Sigmoid colon (tissue), 7 donors: ENCODE measurements around the gene SPTBN1. TPM values are rescaled to one million over a fixed set of nuclear protein-coding genes. Genes with fewer than 3 reads are reported as not detected.

Experiments
- DNase-seq: peaks from one replicate; pipeline ENCODE4 v3.0.0-alpha.2; 2019
- H3K27ac ChIP-seq, 4 donors: fragments of 200-600 bp; sonication (generic); one replicate each; pipeline ENCODE4 v1.5.1; 2016 to 2019; ENCODE audit warnings: mild to moderate bottlenecking in 1 of 4
- H3K27me3 ChIP-seq, 3 donors: fragments of 200-600 bp; sonication (generic); one replicate each; pipeline ENCODE4 v1.5.1; 2019; ENCODE audit warnings: mild to moderate bottlenecking in 1 of 3
- H3K36me3 ChIP-seq, 4 donors: fragments of 200-600 bp; sonication (generic); one replicate each; pipeline ENCODE4 v1.5.1; 2016 to 2019
- H3K4me1 ChIP-seq, 4 donors: fragments of 200-600 bp; sonication (generic); one replicate each; pipeline ENCODE4 v1.5.1; 2017 to 2019
- H3K4me3 ChIP-seq, 4 donors: fragments of 200-600 bp; sonication (generic); one replicate each; pipeline ENCODE4 v1.5.1; 2017 to 2019; ENCODE audit warnings: mild to moderate bottlenecking in 2 of 4, moderate library complexity in 1 of 4
- H3K9me3 ChIP-seq, 4 donors: fragments of 200-600 bp in 3 of 4; sonication (generic) in 3 of 4; one replicate each; pipeline versions ENCODE4 v1.5.1 to v1.6.1; 2013 to 2019
- CTCF ChIP-seq, 4 experiments: fragments of 450-650 bp in 3 of 4; fragments of 200-600 bp in 1 of 4; IDR thresholded peaks; one replicate each; pipeline ENCODE4 v1.5.1; 2016 to 2019; ENCODE audit warnings: antibody characterized with exemption in 4 of 4, mild to moderate bottlenecking in 3 of 4, moderate library complexity in 2 of 4
- EP300 ChIP-seq, 4 donors: sonication (generic); formaldehyde crosslinking; IDR thresholded peaks; one replicate each; pipeline ENCODE4 v1.6.1; 2017; ENCODE audit warnings: antibody characterized with exemption in 4 of 4
- POLR2A ChIP-seq, 2 donors: fragments of 450-650 bp; IDR thresholded peaks; one replicate each; pipeline ENCODE4 v1.6.1; 2016; ENCODE audit warnings: antibody characterized with exemption in 2 of 2, mild to moderate bottlenecking in 2 of 2, moderate library complexity in 2 of 2
- POLR2AphosphoS5 ChIP-seq, 4 donors: sonication (generic); formaldehyde crosslinking; IDR thresholded peaks; one replicate each; pipeline ENCODE4 v1.6.1; 2017; ENCODE audit warnings: antibody characterized with exemption in 4 of 4
- WGBS, 2 donors: extraction: QIAGEN DNeasy Blood & Tissue Kit; methylation state at CpG; one replicate each; pipeline ENCODE4 v1.1.7; 2013; 5-methylcytosine and 5-hydroxymethylcytosine counted together
- intact Hi-C: fragments of 100-400 bp; cut with DNase I; formaldehyde crosslinking; loops from one replicate; pipeline ENCODE4 v1.15.1; 2023
- polyA plus RNA-seq, 3 donors: library from polyadenylated mRNA; stranded (reverse); fragments of 200-250 nt; gene quantifications; one replicate each; pipeline ENCODE4 v1.2.3, GENCODE V29; 2013
- total RNA-seq, 4 donors: library from RNA; depleted of rRNA; stranded (reverse); fragments of >200 nt; gene quantifications; one replicate each; pipeline ENCODE4 v1.1.0, GENCODE V29; 2016
- donor health status: healthy with polysubstance abuse.
- donor health status: Bipolar disorder and iron deficiency.
- donor health status: healthy.

Gene SPTBN1
- total and polyA plus RNA-seq, 7 donors: 23.1 to 273 (median 169) TPM

- intact Hi-C loops: no loop called here
- DNase-seq: no peak
- H3K27me3 ChIP-seq: no peaks in the 10 kb centered on the region
- WGBS, 2 donors: 89 to 94% methylated on average over 4 of the region's 4 CpGs
- TF ChIP-seq POLR2A (IDR thresholded peaks at IDR 0.05) (no peak), POLR2AphosphoS5 (IDR thresholded peaks at IDR 0.05) (no peak), EP300 (IDR thresholded peaks at IDR 0.05) (no peak), CTCF (IDR thresholded peaks at IDR 0.05) (no peak)
- no peaks in the 10 kb centered on the region for H3K9me3 ChIP-seq
- no peak overlapping the region for H3K4me3 ChIP-seq
- no peak overlapping the region for H3K27ac ChIP-seq
- H3K36me3 ChIP-seq: peaks cover 0 to 3% (median 2%) of the 10 kb centered on the region in 4 donors
- H3K4me1 ChIP-seq: peaks cover 0 to 49% (median 47%) of the 10 kb centered on the region in 4 donors
Observed at GRCh38 chr2:54594048-54594447, 137.9 kb downstream of the SPTBN1 start.

GRCh38 chr2:54595161-54595803 lies 139.2 kb downstream of the SPTBN1 start:
- DNase-seq: no peak
- intact Hi-C loops: no loop called here
- H3K27ac ChIP-seq: peak overlapping the region; percentile 57 to 69 (median 64)
- H3K4me1 ChIP-seq: peaks cover 0 to 55% (median 53%) of the 10 kb centered on the region in 4 donors
- H3K9me3 ChIP-seq: no peaks in the 10 kb centered on the region
- H3K36me3 ChIP-seq: peaks cover 0 to 8% (median 4%) of the 10 kb centered on the region in 4 donors
- TF ChIP-seq POLR2A (IDR thresholded peaks at IDR 0.05) (no peak), POLR2AphosphoS5 (IDR thresholded peaks at IDR 0.05) (no peak), EP300 (IDR thresholded peaks at IDR 0.05) (no peak), CTCF (IDR thresholded peaks at IDR 0.05) (no peak)
- no peak overlapping the region for H3K4me3 ChIP-seq
- 96 to 97% methylated on average over 13 of the region's 13 CpGs for WGBS, 2 donors
- no peaks in the 10 kb centered on the region for H3K27me3 ChIP-seq

GRCh38 chr2:54595999-54596902 lies 140.1 kb downstream of the SPTBN1 start:
- 50 to 56% methylated on average over 15 of the region's 15 CpGs for WGBS, 2 donors
- H3K9me3 ChIP-seq: no peaks in the 10 kb centered on the region
- intact Hi-C loops: no loop called here
- no peak overlapping the region for H3K4me3 ChIP-seq
- peak overlapping the region; percentile 57 to 69 (median 64) for H3K27ac ChIP-seq
- TF ChIP-seq EP300 (IDR thresholded peaks at IDR 0.05) (no peak), CTCF (IDR thresholded peaks at IDR 0.05) (no peak), POLR2AphosphoS5 (IDR thresholded peaks at IDR 0.05) (peak; percentile 61 to 76 (median 72)), POLR2A (IDR thresholded peaks at IDR 0.05) (no peak)
- no peaks in the 10 kb centered on the region for H3K27me3 ChIP-seq
- H3K4me1 ChIP-seq: peaks cover 0 to 65% (median 58%) of the 10 kb centered on the region in 4 donors
- DNase-seq: peak; percentile 93
- peaks cover 0 to 8% (median 4%) of the 10 kb centered on the region in 4 donors for H3K36me3 ChIP-seq

GRCh38 chr2:54597153-54597848 lies 141.2 kb downstream of the SPTBN1 start:
- intact Hi-C loops: no loop called here
- peaks cover 0 to 8% (median 4%) of the 10 kb centered on the region in 4 donors for H3K36me3 ChIP-seq
- DNase-seq: peak; percentile 90
- WGBS, 2 donors: 8 to 31% methylated on average over 5 of the region's 5 CpGs
- H3K27me3 ChIP-seq: no peaks in the 10 kb centered on the region
- TF ChIP-seq POLR2AphosphoS5 (IDR thresholded peaks at IDR 0.05): peak; percentile 47 to 78 (median 68)
- TF ChIP-seq CTCF (IDR thresholded peaks at IDR 0.05): no peak
- TF ChIP-seq EP300 (IDR thresholded peaks at IDR 0.05): peak in 1 of 4 donors; percentile 4
- peaks cover 0 to 75% (median 68%) of the 10 kb centered on the region in 4 donors for H3K4me1 ChIP-seq
- H3K27ac ChIP-seq: peak overlapping the region; percentile 57 to 69 (median 64)
- no peaks in the 10 kb centered on the region for H3K9me3 ChIP-seq
- no peak overlapping the region for H3K4me3 ChIP-seq
